PC-9 (cell line): ENCODE results near the gene RPP40.

Source experiments
- EZH2 ChIP-seq: fragments of 200-600 bp; sonication (generic); IDR thresholded peaks from 2 replicates; pipeline ENCODE4 v1.8.0; 2017; ENCODE audit warnings: antibody characterized with exemption, low read depth
- TF ChIP-seq, protein P1 (sequence below): fragments of 200-600 bp; sonication (generic); conservative IDR thresholded peaks from 2 replicates; pipeline ENCODE4 v1.6.1; 2017; ENCODE audit warnings: mixed run types, antibody characterized with exemption, mild to moderate bottlenecking, moderate library complexity

- TF ChIP-seq, protein P1, sequence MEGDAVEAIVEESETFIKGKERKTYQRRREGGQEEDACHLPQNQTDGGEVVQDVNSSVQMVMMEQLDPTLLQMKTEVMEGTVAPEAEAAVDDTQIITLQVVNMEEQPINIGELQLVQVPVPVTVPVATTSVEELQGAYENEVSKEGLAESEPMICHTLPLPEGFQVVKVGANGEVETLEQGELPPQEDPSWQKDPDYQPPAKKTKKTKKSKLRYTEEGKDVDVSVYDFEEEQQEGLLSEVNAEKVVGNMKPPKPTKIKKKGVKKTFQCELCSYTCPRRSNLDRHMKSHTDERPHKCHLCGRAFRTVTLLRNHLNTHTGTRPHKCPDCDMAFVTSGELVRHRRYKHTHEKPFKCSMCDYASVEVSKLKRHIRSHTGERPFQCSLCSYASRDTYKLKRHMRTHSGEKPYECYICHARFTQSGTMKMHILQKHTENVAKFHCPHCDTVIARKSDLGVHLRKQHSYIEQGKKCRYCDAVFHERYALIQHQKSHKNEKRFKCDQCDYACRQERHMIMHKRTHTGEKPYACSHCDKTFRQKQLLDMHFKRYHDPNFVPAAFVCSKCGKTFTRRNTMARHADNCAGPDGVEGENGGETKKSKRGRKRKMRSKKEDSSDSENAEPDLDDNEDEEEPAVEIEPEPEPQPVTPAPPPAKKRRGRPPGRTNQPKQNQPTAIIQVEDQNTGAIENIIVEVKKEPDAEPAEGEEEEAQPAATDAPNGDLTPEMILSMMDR, result no peak
- no peak for TF ChIP-seq EZH2
Measured at GRCh38 chr6:5050009-5050408, 46.2 kb upstream of the RPP40 start.
